IMR-90 (cell line): ENCODE measurements around the gene HDHD5. TPM values are rescaled to one million over a fixed set of nuclear protein-coding genes. Genes with fewer than 3 reads are reported as not detected.

Experiments
- ATAC-seq: fragments of 200-7000 bp; cut with Tn5 transposase; 2 replicates; pipeline ENCODE4 v1.9.1; 2020; ENCODE audit warnings: low read depth, mild to moderate bottlenecking, moderate library complexity
- BruUV-seq: library from RNA; stranded (reverse); fragments of 400-500 nt; replicated peaks from 2 replicates; lab custom pipeline; 2021; lab: Mats Ljungman, UMichigan
- CTCF ChIA-PET: fragments of 300-600 bp; formaldehyde crosslinking; extraction: SDS; loops from one replicate; lab custom pipeline; 2021; ENCODE audit warnings: antibody characterized with exemption; lab: Yijun Ruan, JAX
- POLR2A ChIA-PET: fragments of 300-600 bp; sonication (Branson Sonifier 250); formaldehyde crosslinking; loops from one replicate; lab custom pipeline; 2022; ENCODE audit warnings: antibody characterized with exemption; ENCODE audit not compliant: unreplicated experiment; lab: Charles Lee
- DNase-seq: peaks from one replicate; pipeline ENCODE4 v3.0.0; 2013
- H2AFZ ChIP-seq: replicated peaks from 2 replicates; pipeline ENCODE3; 2013; ENCODE audit warnings: low read length, mild to moderate bottlenecking; ENCODE audit not compliant: poor library complexity
- H2AK5ac ChIP-seq: 2 replicates; pipeline ENCODE4 v1.6.1; 2013; ENCODE audit warnings: low read depth, low read length, inconsistent platforms
- H2AK9ac ChIP-seq: replicated peaks from 2 replicates; pipeline ENCODE3; 2013; ENCODE audit warnings: mild to moderate bottlenecking, low read depth, low read length, moderate library complexity; ENCODE audit not compliant: poor library complexity
- H2BK120ac ChIP-seq: 2 replicates; pipeline ENCODE4 v1.6.1; 2013; ENCODE audit warnings: low read depth, low read length, inconsistent platforms
- H2BK15ac ChIP-seq: 3 replicates; pipeline ENCODE4 v1.6.1; 2013; ENCODE audit warnings: low read depth, low read length, inconsistent platforms
- H2BK20ac ChIP-seq: 2 replicates; pipeline ENCODE4 v1.6.1; 2013; ENCODE audit warnings: low read depth, mild to moderate bottlenecking, inconsistent platforms, low read length, moderate library complexity
- H2BK5ac ChIP-seq: 2 replicates; pipeline ENCODE4 v1.6.1; 2013; ENCODE audit warnings: mild to moderate bottlenecking, low read depth, low read length, inconsistent platforms; ENCODE audit not compliant: poor library complexity, severe bottlenecking
- H3K14ac ChIP-seq: replicated peaks from 2 replicates; pipeline ENCODE4 v1.6.1; 2013; ENCODE audit warnings: low read depth, low read length, inconsistent platforms
- H3K18ac ChIP-seq: 2 replicates; pipeline ENCODE4 v1.6.1; 2013; ENCODE audit warnings: low read depth, low read length, control low read depth
- H3K23ac ChIP-seq: 2 replicates; pipeline ENCODE4 v1.6.1; 2013; ENCODE audit warnings: low read depth, low read length, inconsistent platforms
- H3K27ac ChIP-seq: 2 replicates; pipeline ENCODE4 v1.5.1; 2013; ENCODE audit warnings: mild to moderate bottlenecking, control low read depth, low read length; ENCODE audit not compliant: insufficient read depth
- H3K27me3 ChIP-seq: 2 replicates; pipeline ENCODE4 v1.6.1; 2013; ENCODE audit warnings: low read length; ENCODE audit not compliant: control insufficient read depth, insufficient read depth
- H3K36me3 ChIP-seq: 2 replicates; pipeline ENCODE4 v1.6.1; 2013; ENCODE audit warnings: low read length, mixed read lengths; ENCODE audit not compliant: control insufficient read depth, insufficient read depth
- H3K4ac ChIP-seq: 2 replicates; pipeline ENCODE4 v1.6.1; 2013; ENCODE audit warnings: low read depth, low read length, inconsistent platforms
- H3K4me1 ChIP-seq: 2 replicates; pipeline ENCODE4 v1.6.1; 2013; ENCODE audit warnings: low read length, mixed read lengths; ENCODE audit not compliant: control insufficient read depth, insufficient read depth
- H3K4me2 ChIP-seq: 2 replicates; pipeline ENCODE4 v1.6.1; 2013; ENCODE audit warnings: low read depth, mild to moderate bottlenecking, control low read depth, low read length, moderate library complexity
- H3K4me3 ChIP-seq: 2 replicates; pipeline ENCODE4 v1.5.1; 2013; ENCODE audit warnings: low read depth, mild to moderate bottlenecking, control low read depth, low read length, moderate library complexity; ENCODE audit not compliant: insufficient read depth
- H3K56ac ChIP-seq: 2 replicates; pipeline ENCODE4 v1.6.1; 2013; ENCODE audit warnings: low read length, inconsistent platforms; ENCODE audit not compliant: insufficient read depth; ENCODE audit errors: extremely low read depth
- H3K79me1 ChIP-seq, 2 experiments: 2 replicates each; pipeline ENCODE4 v1.6.1; 2013; ENCODE audit warnings: low read length in 2 of 2, inconsistent platforms in 1 of 2, low read depth in 1 of 2
- H3K9ac ChIP-seq: 2 replicates; pipeline ENCODE4 v1.6.1; 2013; ENCODE audit warnings: low read depth, low read length, control low read depth
- H3K9me1 ChIP-seq: 2 replicates; pipeline ENCODE4 v1.6.1; 2013; ENCODE audit warnings: low read length, inconsistent platforms; ENCODE audit not compliant: insufficient read depth
- H3K9me3 ChIP-seq: 2 replicates; pipeline ENCODE4 v1.6.1; 2013; ENCODE audit warnings: low read length; ENCODE audit not compliant: control insufficient read depth, insufficient read depth
- H4K20me1 ChIP-seq: 2 replicates; pipeline ENCODE4 v1.6.1; 2013; ENCODE audit warnings: low read length, inconsistent platforms; ENCODE audit not compliant: insufficient read depth
- H4K5ac ChIP-seq: 2 replicates; pipeline ENCODE4 v1.6.1; 2013; ENCODE audit warnings: mild to moderate bottlenecking, low read depth, low read length, control low read depth
- H4K8ac ChIP-seq, 2 experiments: 2 replicates each; pipeline ENCODE4 v1.6.1; 2013; ENCODE audit warnings: low read depth in 2 of 2, low read length in 2 of 2, control low read depth in 1 of 2, inconsistent platforms in 1 of 2
- H4K91ac ChIP-seq: 2 replicates; pipeline ENCODE4 v1.6.1; 2013; ENCODE audit warnings: low read depth, low read length, inconsistent platforms; ENCODE audit not compliant: insufficient read depth
- BHLHE40 ChIP-seq: fragments of 150-350 bp; IDR thresholded peaks from 2 replicates; pipeline ENCODE4 v1.6.1; 2016; ENCODE audit warnings: mild to moderate bottlenecking, low read depth, low read length
- CEBPB ChIP-seq: IDR thresholded peaks from 2 replicates; pipeline ENCODE4 v1.6.1; 2012; ENCODE audit warnings: low read depth, low read length, improper control_type of control experiment
- MAFK ChIP-seq: IDR thresholded peaks from 2 replicates; pipeline ENCODE4 v1.6.1; 2012; ENCODE audit warnings: low read depth, low read length, improper control_type of control experiment
- MAZ ChIP-seq: IDR thresholded peaks from 2 replicates; pipeline ENCODE4 v1.6.1; 2012; ENCODE audit warnings: low read depth, mild to moderate bottlenecking, low read length, improper control_type of control experiment, moderate library complexity, borderline replicate concordance
- WGBS, 2 experiments: methylation state at CpG; one replicate each; pipeline versions ENCODE4 v1.1.5 to v1.1.7; 2013; ENCODE audit warnings: missing lambda C conversion rate in 2 of 2; ENCODE audit not compliant: insufficient read length in 1 of 2; ENCODE audit errors: extremely low coverage in 2 of 2; 5-methylcytosine and 5-hydroxymethylcytosine counted together
- dilution Hi-C: fragments of 300-500 bp; cut with HindIII; formaldehyde crosslinking; loops from one replicate; pipeline ENCODE4 v1.14.3; 2018; ENCODE audit warnings: low sequenced_read_pairs; ENCODE audit not compliant: unreplicated experiment
- in situ Hi-C: fragments of 300-500 bp; cut with MboI; formaldehyde crosslinking; loops from 3 replicates; pipeline ENCODE4 v1.14.3; 2019; ENCODE audit warnings: low sequenced_read_pairs, inconsistent platforms, mixed read lengths
- intact Hi-C: fragments of 100-400 bp; cut with micrococcal nuclease; formaldehyde crosslinking; loops from 2 replicates; pipeline ENCODE4 v1.10.0; 2022
- polyA plus RNA-seq, 3 experiments: library from polyadenylated mRNA; depleted of rRNA; stranded (reverse); fragments of >200 nt; gene quantifications; 2 replicates each; pipeline ENCODE4 v1.2.3, GENCODE V29; 2012; ENCODE audit warnings: low replicate concordance in 1 of 3
- total RNA-seq: library from RNA; depleted of rRNA; stranded (reverse); fragments of >200 nt; gene quantifications from 2 replicates; pipeline ENCODE4 v1.2.3, GENCODE V29; 2012
- TF ChIP-seq, protein P1 (sequence below): fragments of 150-350 bp; IDR thresholded peaks from 2 replicates; pipeline ENCODE4 v1.6.1; 2017; ENCODE audit warnings: mild to moderate bottlenecking, antibody characterized with exemption, low read length, low read depth

HDHD5 gene
- total and polyA plus RNA-seq, 2 of the 4 experiments (the other 2 are of a cell fraction), result 31.9 to 37.5 TPM

- DNase-seq (no peak), ATAC-seq (no peak)
- H3K9ac ChIP-seq, result no peak overlapping the region
- ChIA-PET CTCF (no interaction called here), POLR2A (no interaction called here)
- H2BK20ac ChIP-seq, result no peak overlapping the region
- no peak overlapping the region for H3K23ac ChIP-seq
- no peaks in the 10 kb centered on the region for H3K79me1 ChIP-seq
- dilution Hi-C loops (no loop called here), in situ Hi-C loops (no loop called here), intact Hi-C loops (no loop called here)
- no peak overlapping the region for H4K8ac ChIP-seq
- H2BK15ac ChIP-seq, result no peak overlapping the region
- H4K91ac ChIP-seq, result no peak overlapping the region
- no peak overlapping the region for H4K5ac ChIP-seq
- peaks cover 5% of the 10 kb centered on the region for H3K9me1 ChIP-seq
- H4K20me1 ChIP-seq, result 0 out of 2 replicates have a peak, but pooled peaks cover 4% of the 10 kb centered on the region
- H2AFZ ChIP-seq, result no peak overlapping the region
- H3K27ac ChIP-seq, result no peak overlapping the region
- H3K36me3 ChIP-seq, result peaks cover 58% of the 10 kb centered on the region
- H3K9me3 ChIP-seq, result no peaks in the 10 kb centered on the region
- H3K14ac ChIP-seq, result no peak overlapping the region
- H3K4me2 ChIP-seq, result no peak overlapping the region
- H2AK9ac ChIP-seq, result peak overlapping the region; percentile 31
- WGBS, 2 experiments, result 89% methylated on average over 4 of the region's 15 CpGs; no CpG with 5 or more reads in 1 of the 2 experiments
- no TSS peak for BruUV-seq
- no peak overlapping the region for H2BK120ac ChIP-seq
- no peak overlapping the region for H2AK5ac ChIP-seq
- H3K4ac ChIP-seq, result no peak overlapping the region
- no peak overlapping the region for H3K18ac ChIP-seq
- H2BK5ac ChIP-seq, result no peak overlapping the region
- H3K4me1 ChIP-seq, result no peaks in the 10 kb centered on the region
- H3K4me3 ChIP-seq, result no peak overlapping the region
- H3K27me3 ChIP-seq, result no peaks in the 10 kb centered on the region
- H3K56ac ChIP-seq, result no peak overlapping the region
- TF ChIP-seq BHLHE40, result no peak
- TF ChIP-seq CEBPB, result no peak
- TF ChIP-seq MAFK, result no peak
- TF ChIP-seq, protein P1, sequence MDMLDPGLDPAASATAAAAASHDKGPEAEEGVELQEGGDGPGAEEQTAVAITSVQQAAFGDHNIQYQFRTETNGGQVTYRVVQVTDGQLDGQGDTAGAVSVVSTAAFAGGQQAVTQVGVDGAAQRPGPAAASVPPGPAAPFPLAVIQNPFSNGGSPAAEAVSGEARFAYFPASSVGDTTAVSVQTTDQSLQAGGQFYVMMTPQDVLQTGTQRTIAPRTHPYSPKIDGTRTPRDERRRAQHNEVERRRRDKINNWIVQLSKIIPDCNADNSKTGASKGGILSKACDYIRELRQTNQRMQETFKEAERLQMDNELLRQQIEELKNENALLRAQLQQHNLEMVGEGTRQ, result no peak
- TF ChIP-seq MAZ, result no peak
Measured at GRCh38 chr22:17106785-17107546, 52.1 kb downstream of the HDHD5 start.
